Stimulated activated CD4-positive, alpha-beta T cell treated with anti-CD3 and anti-CD28 coated beads, Interleukin-2, amount 100 ng/mL, for 48 hours (primary cell): ENCODE results near the gene DOCK3.
"Not testable (repeated sequence)": the region's sequence is repeated elsewhere in the genome, so short reads cannot be mapped to it uniquely, and the experiment has no call there.

ENCODE experiments used
- DNase-seq, 2 donors: peaks; one replicate each; pipeline ENCODE4 v3.0.0-alpha.2; 2020

The DOCK3 gene

DNA sequence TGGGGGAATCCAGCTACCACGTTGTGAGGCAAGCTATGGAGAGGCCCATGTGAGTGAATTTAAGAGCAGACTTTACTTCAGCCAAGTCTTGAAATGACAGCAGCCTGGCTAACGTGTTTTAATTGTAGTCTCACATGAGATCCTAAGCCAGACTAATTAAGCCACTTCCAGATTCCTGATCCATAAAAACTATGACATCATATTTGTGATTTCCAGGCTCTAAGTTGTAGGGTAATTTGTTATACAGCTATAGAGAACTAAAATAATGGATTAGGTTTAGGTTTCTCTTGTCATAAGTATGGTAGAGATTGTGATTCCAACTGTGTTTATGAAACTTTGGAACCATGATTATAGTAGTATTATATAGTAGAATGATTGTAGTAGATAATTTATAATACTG lies 329.5 kb downstream of the DOCK3 start:
- DNase-seq: no peak

DNA sequence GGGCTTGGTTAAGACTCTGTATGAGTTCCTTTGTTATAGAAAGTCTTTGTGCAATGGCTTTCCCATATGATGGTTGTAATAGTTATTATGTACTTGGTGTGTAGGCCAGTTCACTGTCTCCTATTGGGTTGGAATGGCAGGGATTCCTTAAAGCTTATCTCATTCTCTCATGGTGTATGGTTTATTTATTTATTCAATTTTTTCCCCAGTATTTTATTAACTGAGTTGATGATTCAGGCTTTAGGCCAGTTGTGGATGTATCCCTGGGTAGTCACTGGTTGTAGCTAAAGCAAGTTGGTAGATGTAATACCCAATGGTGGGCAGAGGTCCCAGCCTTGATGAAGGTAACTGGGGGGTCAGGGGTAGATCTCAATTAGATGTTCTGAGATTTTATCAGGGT lies 349.4 kb downstream of the DOCK3 start:
- DNase-seq: no peak

DNA sequence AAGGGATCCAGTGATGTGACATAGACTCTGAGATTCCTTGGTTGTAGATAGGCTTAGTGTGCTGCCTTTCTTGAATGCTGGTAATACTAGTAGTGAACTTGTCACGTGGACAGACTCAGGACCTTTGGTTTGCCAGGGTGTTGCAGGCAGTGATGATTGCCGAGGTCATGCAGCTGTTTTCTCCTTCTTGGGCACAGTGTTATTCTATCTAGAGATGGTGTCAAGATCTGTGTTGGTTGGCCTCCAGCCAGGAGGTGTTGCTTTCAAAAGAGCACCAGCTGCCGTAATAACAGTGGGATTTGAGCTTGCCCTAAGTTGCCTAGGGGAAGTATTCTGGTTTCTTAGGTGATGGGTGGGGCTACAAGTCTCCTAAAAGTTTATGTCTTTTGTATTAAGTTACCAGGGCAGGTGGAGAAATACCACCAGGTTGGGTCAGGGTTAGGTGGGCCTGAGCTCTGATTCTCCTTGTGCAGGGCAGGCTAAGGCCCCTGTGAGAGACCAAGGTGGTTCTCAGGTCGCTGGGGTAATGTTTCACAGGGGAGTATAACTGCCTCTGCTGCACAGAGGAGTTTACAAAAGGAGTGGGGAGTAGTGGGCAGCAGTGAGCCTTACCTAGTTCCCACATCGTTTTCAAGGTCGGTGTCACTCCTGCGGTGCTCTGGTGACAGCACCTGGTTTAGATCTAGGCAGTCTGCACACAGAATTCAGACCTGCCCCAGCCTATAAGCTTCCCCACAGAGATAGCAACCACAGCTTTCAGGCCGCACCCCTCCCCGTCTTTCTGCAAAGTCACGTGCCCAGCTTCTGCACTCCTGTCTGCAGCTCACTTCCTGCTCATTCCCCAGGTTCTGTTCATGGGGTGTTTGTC lies 350.3 kb downstream of the DOCK3 start:
- DNase-seq: peak; percentile 26 to 44

DNA sequence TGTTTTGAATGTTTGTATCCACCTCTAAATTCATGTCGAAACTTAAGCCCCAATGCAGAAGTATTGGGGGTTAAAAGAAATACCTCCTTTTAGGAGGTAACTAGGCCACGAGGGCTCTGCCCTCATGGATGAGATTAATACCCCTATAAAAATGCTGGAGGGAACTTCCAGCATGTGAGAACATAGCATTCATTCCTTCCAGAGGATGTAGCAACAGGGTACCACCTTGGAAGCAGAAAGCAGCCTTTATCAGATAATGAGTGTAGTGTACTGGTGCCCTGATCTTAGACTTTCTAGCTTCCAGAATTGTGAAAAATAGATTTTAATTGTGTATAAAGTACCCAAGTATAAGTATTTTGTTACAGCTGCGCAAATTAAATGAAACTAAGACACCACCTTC lies 356.9 kb downstream of the DOCK3 start:
- DNase-seq: no peak

- DNase-seq: no peak
Observed at GRCh38 chr3:51035630-51036029, 360.9 kb downstream of the DOCK3 start.

GRCh38 chr3:51044982-51045381 lies 370.3 kb downstream of the DOCK3 start:
- DNase-seq: no peak

DNA sequence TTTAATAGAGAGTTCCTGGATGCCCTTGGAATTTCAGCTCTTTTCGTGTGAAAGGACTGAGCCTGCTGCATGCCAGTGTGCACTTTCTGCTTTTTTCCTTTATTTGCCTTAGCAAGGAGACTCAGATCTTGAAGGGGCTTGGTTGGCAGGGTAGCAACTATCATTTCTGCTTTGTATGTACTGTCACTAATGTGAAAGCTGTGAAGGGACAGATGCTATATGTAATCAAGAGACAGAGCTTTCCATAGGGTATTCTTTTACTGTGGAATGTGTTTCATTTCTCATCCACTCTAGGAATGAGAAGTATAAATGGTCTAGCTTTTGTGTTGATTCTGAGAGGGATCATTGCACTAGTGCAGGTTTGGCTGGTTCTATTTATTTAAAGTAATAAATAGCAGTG lies 377.8 kb downstream of the DOCK3 start:
- DNase-seq: no peak

GRCh38 chr3:51057121-51057520 lies 382.4 kb downstream of the DOCK3 start:
- DNase-seq: no peak

GRCh38 chr3:51063053-51063452 lies 388.3 kb downstream of the DOCK3 start:
- no peak for DNase-seq

DNA sequence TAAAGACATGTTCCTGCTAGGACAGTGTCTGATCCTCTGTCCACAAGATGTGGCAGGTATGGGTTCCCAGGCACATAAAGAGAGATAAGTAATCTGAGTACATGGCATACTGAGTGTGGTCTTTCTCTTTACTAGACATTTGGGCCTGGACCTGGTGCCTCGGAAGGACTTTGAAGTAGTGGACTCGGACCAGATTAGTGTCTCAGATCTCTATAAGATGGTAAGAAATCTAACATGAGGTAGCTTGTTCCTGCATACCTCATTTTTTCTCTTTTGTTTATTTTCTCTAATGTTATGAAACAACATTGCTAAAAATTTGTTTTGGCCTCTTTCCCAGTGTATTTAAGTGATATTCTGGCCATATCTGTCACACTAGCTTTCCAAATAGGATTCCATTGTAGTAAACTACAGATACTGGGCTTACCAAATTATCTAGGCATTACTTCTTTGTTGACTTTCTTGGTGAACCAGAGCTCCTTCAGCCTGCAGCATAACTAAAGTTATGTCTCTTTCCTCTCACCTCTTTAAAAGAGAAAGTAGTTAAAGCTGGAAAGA lies 400.6 kb downstream of the DOCK3 start:
- no peak for DNase-seq

DNA sequence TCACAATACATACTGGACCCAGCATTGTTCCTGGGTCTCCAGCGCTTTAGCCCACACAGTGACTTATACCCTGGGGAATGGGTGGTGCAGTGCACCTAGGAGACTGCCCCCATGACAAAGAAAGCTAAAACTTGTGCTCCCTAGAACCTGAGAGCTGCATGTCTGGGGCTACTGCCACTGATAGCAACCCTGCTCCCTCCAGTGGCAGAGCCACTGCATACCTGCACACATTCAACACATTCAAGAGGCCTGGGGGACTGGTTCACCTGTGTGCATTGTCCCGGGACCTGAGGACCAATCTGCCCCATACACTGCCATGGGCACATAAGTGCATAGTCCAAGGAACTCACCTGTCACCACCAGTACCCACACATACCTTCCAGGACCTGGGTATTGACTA lies 407.6 kb downstream of the DOCK3 start:
- no peak for DNase-seq

DNA sequence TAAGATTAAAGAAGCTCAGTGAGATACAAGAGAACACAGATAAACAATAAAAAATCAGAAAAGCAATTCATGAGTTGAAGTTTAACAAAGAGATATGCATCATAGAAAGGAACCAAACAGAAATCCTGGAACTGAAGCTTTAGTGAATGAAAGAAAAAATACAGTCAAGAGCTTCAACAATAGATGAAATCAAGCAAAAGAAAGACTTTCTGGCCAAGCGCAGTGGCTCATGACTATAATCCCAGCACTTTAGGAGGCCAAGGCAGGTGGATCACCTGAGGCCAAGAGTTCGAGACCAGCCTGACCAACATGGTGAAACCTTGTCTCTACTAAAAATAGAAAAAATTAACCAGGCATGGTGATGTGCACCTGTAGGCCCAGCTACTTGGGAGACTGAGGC lies 408.8 kb downstream of the DOCK3 start:
- no peak for DNase-seq

DNA sequence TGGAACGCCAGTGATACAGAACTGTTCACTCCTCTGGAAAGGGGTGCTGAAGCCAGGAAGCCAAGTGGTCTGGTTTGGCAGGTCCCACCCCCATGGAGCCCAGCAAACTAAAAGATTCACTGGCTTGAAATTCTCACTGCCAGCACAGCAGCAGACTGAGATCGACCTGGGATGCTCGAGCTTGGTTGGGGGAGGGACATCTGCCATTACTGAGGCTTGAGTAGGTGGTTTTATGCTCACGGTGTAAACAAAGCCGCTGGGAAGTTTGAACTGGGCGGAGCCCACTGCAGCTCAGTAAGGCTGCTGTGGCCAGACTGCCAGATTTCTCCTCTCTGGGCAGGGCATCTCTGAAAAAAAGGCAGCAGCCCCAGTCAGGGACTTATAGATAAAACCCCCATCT lies 417.4 kb downstream of the DOCK3 start:
- not testable (repeated sequence) for DNase-seq

DNA sequence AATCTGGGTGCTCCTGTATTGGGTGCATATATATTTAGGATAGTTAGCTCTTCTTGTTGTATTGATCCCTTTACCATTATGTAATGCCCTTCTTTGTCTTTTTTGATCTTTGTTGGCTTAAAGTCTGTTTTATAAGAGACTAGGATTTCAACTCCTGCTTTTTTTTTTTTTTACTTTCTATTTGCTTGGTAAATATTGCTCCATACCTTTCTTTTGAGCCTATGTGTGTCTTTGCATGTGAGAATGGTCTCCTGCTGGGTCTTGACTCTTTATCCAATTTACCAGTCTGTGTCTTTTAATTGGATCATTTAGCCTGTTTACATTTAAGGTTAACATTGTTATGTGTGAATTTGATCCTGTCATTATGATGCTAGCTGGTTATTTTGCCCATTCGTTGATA lies 420.1 kb downstream of the DOCK3 start:
- not testable (repeated sequence) for DNase-seq

DNA sequence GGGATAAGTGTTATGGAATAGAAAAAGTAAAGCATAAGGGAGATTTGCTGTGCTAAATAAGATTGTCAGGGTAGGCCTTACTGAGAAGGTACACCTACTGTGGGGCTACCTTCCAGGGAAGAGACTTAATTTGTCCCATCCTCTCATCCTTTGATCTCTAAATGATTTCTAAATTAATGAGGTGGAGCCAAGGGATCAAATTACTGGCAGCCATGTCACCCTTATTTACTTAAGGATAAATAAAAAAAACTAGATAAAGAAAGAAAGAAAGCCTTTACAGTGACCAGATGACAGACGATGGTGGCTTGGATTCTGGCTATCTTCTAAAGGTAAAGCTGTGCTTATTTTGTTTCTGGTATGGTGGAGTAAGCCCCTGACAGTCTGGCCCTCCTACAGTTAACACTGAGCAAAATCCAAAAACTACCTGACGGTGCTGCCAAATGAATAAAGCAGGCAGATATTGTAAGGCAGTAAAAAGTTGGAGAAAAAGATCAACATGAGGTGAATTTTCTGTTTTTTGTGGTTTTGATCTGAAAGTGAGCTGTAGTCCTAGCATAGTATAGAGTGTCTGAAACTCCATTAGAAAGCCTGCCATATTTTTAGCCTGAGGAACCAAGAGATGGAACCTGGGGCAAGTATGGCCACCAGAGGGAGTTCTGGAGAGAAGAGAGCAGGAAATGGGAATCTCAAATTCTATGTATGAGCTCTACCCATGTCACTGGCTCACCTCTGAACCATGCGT lies 425.2 kb downstream of the DOCK3 start:
- peak; percentile 3 to 23 for DNase-seq

DNA sequence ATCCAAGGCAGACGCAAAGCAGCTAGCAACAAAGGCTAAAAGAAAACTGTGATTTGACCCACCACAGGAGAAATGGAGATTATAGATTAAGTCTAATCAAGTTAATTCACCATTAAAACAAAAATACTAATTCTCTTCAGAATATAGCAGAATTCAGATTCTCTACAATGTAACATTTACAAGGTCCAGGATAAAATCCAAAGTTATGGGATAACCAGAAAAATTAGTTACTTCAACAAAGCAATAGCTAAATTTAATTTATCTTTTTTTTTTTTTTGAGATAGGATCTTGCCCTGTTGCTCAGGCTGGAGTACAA lies 425.8 kb downstream of the DOCK3 start:
- DNase-seq: no peak

- DNase-seq: no peak
Observed at GRCh38 chr3:51102396-51102795, 427.7 kb downstream of the DOCK3 start.

GRCh38 chr3:51106242-51106876 lies 431.6 kb downstream of the DOCK3 start:
- no peak for DNase-seq

GRCh38 chr3:51110586-51110985 lies 435.9 kb downstream of the DOCK3 start:
- no peak for DNase-seq

DNA sequence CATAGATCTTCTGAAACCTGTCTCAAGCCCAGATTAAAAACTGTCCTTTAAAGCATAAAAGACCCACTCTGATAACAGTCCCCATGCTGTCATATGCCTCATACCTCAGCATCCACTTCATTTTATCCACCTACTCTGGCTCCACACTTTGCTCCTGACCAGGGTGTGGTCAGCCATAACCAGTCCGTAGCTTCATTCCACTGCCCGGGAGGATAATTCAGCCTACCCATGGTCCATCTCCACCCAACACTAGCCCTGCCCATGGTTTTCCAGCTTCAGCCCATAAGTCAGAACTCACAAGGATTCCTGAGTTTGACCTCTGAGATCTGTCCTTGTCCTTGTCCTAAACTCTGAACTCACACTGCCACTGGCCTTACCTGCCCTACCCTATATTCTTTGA lies 448.2 kb downstream of the DOCK3 start:
- DNase-seq: no peak

GRCh38 chr3:51123531-51123930 lies 448.8 kb downstream of the DOCK3 start:
- DNase-seq: no peak

GRCh38 chr3:51131607-51132006 lies 456.9 kb downstream of the DOCK3 start:
- not testable (repeated sequence) for DNase-seq

GRCh38 chr3:51137715-51138114 lies 463.0 kb downstream of the DOCK3 start:
- DNase-seq: no peak

- DNase-seq: no peak
Observed at GRCh38 chr3:51139616-51140015, 464.9 kb downstream of the DOCK3 start.
